HCT116 (cell line): Measurements from ENCODE around the gene ADPRS. TPM values are rescaled to one million over a fixed set of nuclear protein-coding genes. Genes with fewer than 3 reads are reported as not detected.

Experiments
- ATAC-seq: fragments of 200-7000 bp; cut with Tn5 transposase; 2 replicates; pipeline ENCODE4 v1.9.1; 2020; ENCODE audit warnings: mild to moderate bottlenecking, moderate library complexity
- BruUV-seq: library from RNA; stranded (reverse); fragments of 400-500 nt; replicated peaks from 2 replicates; lab custom pipeline; 2021; lab: Mats Ljungman, UMichigan
- CTCF ChIA-PET: fragments of 300-600 bp; sonication (Branson Sonifier 250); formaldehyde crosslinking; loops from one replicate; lab custom pipeline; 2021; ENCODE audit warnings: antibody characterized with exemption; lab: Charles Lee
- POLR2A ChIA-PET: fragments of 300-600, 350-600 bp; sonication (Branson Sonifier 250); formaldehyde crosslinking; loops from one replicate; lab custom pipeline; 2021; ENCODE audit warnings: antibody characterized with exemption; lab: Charles Lee
- RAD21 ChIA-PET, 2 experiments: fragments of 300-600 bp; sonication (Branson Sonifier 250); formaldehyde crosslinking; loops; one replicate each; lab custom pipeline; 2023; ENCODE audit warnings: low total read pairs in 2 of 2; ENCODE audit not compliant: uncharacterized antibody in 2 of 2, unreplicated experiment in 2 of 2, low non-redundant PET in 1 of 2; lab: Charles Lee
- DNase-seq: peaks from one replicate; pipeline ENCODE4 v3.0.0-alpha.2; 2010; ENCODE audit warnings: low read depth, low spot score
- H2AFZ ChIP-seq: fragments of 200-600 bp; shearing (Covaris generic), sonication (generic); 2 replicates; pipeline ENCODE4 v1.6.1; 2017; ENCODE audit warnings: low read depth, mixed run types, mixed read lengths, antibody characterized with exemption, low read length; ENCODE audit not compliant: poor library complexity, severe bottlenecking
- H3K27ac ChIP-seq: 2 replicates; pipeline ENCODE4 v1.5.1; 2012; ENCODE audit warnings: low read depth, low read length
- H3K27me3 ChIP-seq: fragments of 200-600 bp; sonication (generic); 2 replicates; pipeline ENCODE4 v1.6.1; 2016; ENCODE audit warnings: mixed run types, low read length, mixed read lengths; ENCODE audit not compliant: insufficient read depth
- H3K36me3 ChIP-seq, 2 experiments: fragments of 200-500 bp in 1 of 2; fragments of 200-600 bp in 1 of 2; sonication (Bioruptor generic) in 1 of 2; sonication (generic) in 1 of 2; 2 replicates each; pipeline versions ENCODE4 v1.5.1 to v1.6.1; 2014 to 2016; ENCODE audit warnings: low read length in 2 of 2, inconsistent platforms in 1 of 2, mixed read lengths in 1 of 2, mixed run types in 1 of 2; ENCODE audit not compliant: insufficient read depth in 2 of 2, control insufficient read depth in 1 of 2
- H3K4me1 ChIP-seq, 2 experiments: fragments of 200-600 bp in 1 of 2; sonication (generic) in 1 of 2; 2 replicates each; pipeline versions ENCODE4 v1.5.1 to v1.6.1; 2012 to 2017; ENCODE audit warnings: low read length in 2 of 2, inconsistent platforms in 1 of 2, mild to moderate bottlenecking in 1 of 2, mixed read lengths in 1 of 2, mixed run types in 1 of 2, moderate library complexity in 1 of 2; ENCODE audit not compliant: insufficient read depth in 2 of 2, control insufficient read depth in 1 of 2
- H3K4me2 ChIP-seq: fragments of 200-600 bp; sonication (generic); 2 replicates; pipeline ENCODE4 v1.6.1; 2017; ENCODE audit warnings: mixed run types, low read length, mixed read lengths
- H3K4me3 ChIP-seq, 2 experiments: fragments of 200-600 bp in 1 of 2; sonication (generic) in 1 of 2; replicated peaks in 1 of 2; 2 replicates each; pipeline ENCODE4 v1.5.1; 2011 to 2016; ENCODE audit warnings: low read length in 2 of 2, control low read depth in 1 of 2, low read depth in 1 of 2, mild to moderate bottlenecking in 1 of 2, mixed read lengths in 1 of 2, mixed run types in 1 of 2
- H3K79me2 ChIP-seq: fragments of 200-600 bp; sonication (generic); 2 replicates; pipeline ENCODE4 v1.6.1; 2017; ENCODE audit warnings: mild to moderate bottlenecking, mixed run types, low read length, moderate library complexity, mixed read lengths; ENCODE audit not compliant: insufficient read depth
- H3K9ac ChIP-seq: fragments of 200-600 bp; sonication (generic); 2 replicates; pipeline ENCODE4 v1.6.1; 2016; ENCODE audit warnings: low read length, mixed read lengths
- H3K9me2 ChIP-seq: fragments of 200-600 bp; sonication (generic), shearing (Covaris generic); 2 replicates; pipeline ENCODE4 v1.6.1; 2017; ENCODE audit warnings: mixed run types, mild to moderate bottlenecking, moderate library complexity; ENCODE audit not compliant: insufficient read depth
- H3K9me3 ChIP-seq, 2 experiments: fragments of 200-500 bp in 1 of 2; fragments of 200-600 bp in 1 of 2; sonication (Bioruptor generic) in 1 of 2; sonication (generic) in 1 of 2; 2 replicates each; pipeline ENCODE4 v1.6.1; 2014 to 2017; ENCODE audit warnings: low read length in 2 of 2, mixed read lengths in 2 of 2, inconsistent platforms in 1 of 2, low read depth in 1 of 2, mild to moderate bottlenecking in 1 of 2, mixed run types in 1 of 2, moderate library complexity in 1 of 2; ENCODE audit not compliant: control insufficient read depth in 1 of 2, insufficient read depth in 1 of 2
- H4K20me1 ChIP-seq: fragments of 200-600 bp; sonication (generic), shearing (Covaris generic); 2 replicates; pipeline ENCODE4 v1.6.1; 2017; ENCODE audit warnings: mixed run types, mild to moderate bottlenecking, moderate library complexity; ENCODE audit not compliant: insufficient read depth
- CBX3 ChIP-seq: IDR thresholded peaks from 2 replicates; pipeline ENCODE4 v1.6.1; 2012; ENCODE audit warnings: low read depth
- CEBPB ChIP-seq: IDR thresholded peaks from 2 replicates; pipeline ENCODE4 v1.6.1; 2012; ENCODE audit warnings: low read depth
- EGR1 ChIP-seq: IDR thresholded peaks from 2 replicates; pipeline ENCODE4 v1.6.1; 2012; ENCODE audit warnings: low read depth
- ELF1 ChIP-seq: IDR thresholded peaks from 2 replicates; pipeline ENCODE4 v1.6.1; 2012; ENCODE audit warnings: low read depth, borderline replicate concordance
- EZH2 ChIP-seq: fragments of 200-600 bp; sonication (generic); IDR thresholded peaks from 2 replicates; pipeline ENCODE4 v1.6.1; 2017; ENCODE audit warnings: antibody characterized with exemption, mixed run types
- FOSL1 ChIP-seq: IDR thresholded peaks from 2 replicates; pipeline ENCODE4 v1.6.1; 2012; ENCODE audit warnings: low read depth
- POLR2A ChIP-seq: IDR thresholded peaks from 2 replicates; pipeline ENCODE4 v1.7.0; 2011; ENCODE audit warnings: borderline replicate concordance; ENCODE audit not compliant: insufficient read depth, insufficient read length; ENCODE audit errors: extremely low read depth
- POLR2AphosphoS5 ChIP-seq: IDR thresholded peaks from 2 replicates; pipeline ENCODE4 v1.6.1; 2011; ENCODE audit warnings: mild to moderate bottlenecking, low read depth, low read length, moderate library complexity
- SIN3A ChIP-seq: IDR thresholded peaks from 2 replicates; pipeline ENCODE4 v1.6.1; 2012; ENCODE audit warnings: low read depth
- SP1 ChIP-seq: IDR thresholded peaks from 2 replicates; pipeline ENCODE4 v1.6.1; 2012; ENCODE audit warnings: low read depth
- SRF ChIP-seq: IDR thresholded peaks from 2 replicates; pipeline ENCODE4 v1.6.1; 2012; ENCODE audit warnings: low read depth
- TCF7L2 ChIP-seq: IDR thresholded peaks from 2 replicates; pipeline ENCODE4 v1.7.0; 2011; ENCODE audit warnings: borderline replicate concordance, inconsistent platforms; ENCODE audit not compliant: insufficient read depth, insufficient read length; ENCODE audit errors: extremely low read depth
- ZFX ChIP-seq: fragments of 450-650 bp; IDR thresholded peaks from 2 replicates; pipeline ENCODE4 v1.6.1; 2017
- ZNF274 ChIP-seq: fragments of 200-500 bp; sonication (Bioruptor generic); IDR thresholded peaks from 2 replicates; pipeline ENCODE4 v1.6.1; 2014; ENCODE audit warnings: mild to moderate bottlenecking, low read depth, low read length, inconsistent platforms
- intact Hi-C: fragments of 100-400 bp; cut with micrococcal nuclease; formaldehyde crosslinking; loops from 2 replicates; pipeline ENCODE4 v1.10.0; 2022
- total RNA-seq: library from RNA; stranded (reverse); gene quantifications from one replicate; pipeline ENCODE4 v1.2.1, GENCODE V29; 2021; ENCODE audit not compliant: unreplicated experiment
- TF ChIP-seq, protein P1 (sequence below), 3 experiments: fragments of 200-600 bp in 1 of 3; sonication (generic) in 1 of 3; IDR thresholded peaks in 2 of 3; conservative IDR thresholded peaks in 1 of 3; 2 replicates each; pipeline ENCODE4 v1.5.1; 2012 to 2017; ENCODE audit warnings: low read depth in 2 of 3, low read length in 2 of 3, antibody characterized with exemption in 1 of 3, borderline replicate concordance in 1 of 3, control low read depth in 1 of 3, mild to moderate bottlenecking in 1 of 3, mixed read lengths in 1 of 3, mixed run types in 1 of 3, moderate library complexity in 1 of 3; ENCODE audit not compliant: insufficient read depth in 1 of 3
- TF ChIP-seq, protein P2 (sequence below): IDR thresholded peaks from 2 replicates; pipeline ENCODE4 v1.6.1; 2012

The ADPRS gene
- total RNA-seq, 1 experiment from 2014 or later: 28.2 TPM

DNA sequence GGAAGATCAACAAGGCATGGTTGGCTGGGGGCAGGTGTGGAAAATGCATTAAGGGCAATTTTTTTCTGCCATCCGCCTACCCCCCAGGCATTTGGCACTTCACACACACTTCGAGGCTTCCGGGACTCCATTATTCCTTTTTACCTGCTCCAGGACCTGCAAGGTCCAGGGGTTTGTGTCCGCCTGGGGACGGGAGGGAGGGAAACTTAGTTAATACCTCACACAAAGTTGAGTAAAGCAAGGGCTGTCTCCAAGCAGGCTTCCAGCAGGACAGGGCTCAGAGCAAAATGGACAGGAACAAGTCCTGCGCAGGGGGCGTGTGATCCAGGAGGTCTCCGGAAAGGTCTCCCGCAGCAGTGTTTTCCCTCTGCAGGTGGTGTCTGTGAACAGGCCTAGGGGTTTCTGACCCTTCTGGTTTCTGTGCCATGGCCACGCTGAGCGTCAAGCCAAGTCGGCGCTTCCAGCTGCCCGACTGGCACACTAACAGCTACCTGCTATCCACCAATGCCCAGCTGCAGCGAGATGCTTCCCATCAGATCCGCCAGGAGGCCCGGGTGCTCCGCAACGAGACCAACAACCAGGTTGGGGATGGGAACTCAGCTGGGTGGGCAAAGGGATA lies 4.1 kb upstream of the ADPRS start:
- ChIA-PET CTCF (no interaction called here), RAD21 (no interaction called here), POLR2A (no interaction called here)
- Histone ChIP-seq H3K9me2 (no peaks in the 10 kb centered on the region), H3K9me3 (no peaks in the 10 kb centered on the region), H2AFZ (no peak overlapping the region), H3K4me2 (no peak overlapping the region), H3K27ac (no peak overlapping the region), H3K9ac (no peak overlapping the region), H3K27me3 (no peaks in the 10 kb centered on the region), H3K4me3 (no peak overlapping the region), H4K20me1 (no peaks in the 10 kb centered on the region), H3K79me2 (peaks cover 8% of the 10 kb centered on the region)
- no peak for DNase-seq
- no peak for ATAC-seq
- TF ChIP-seq POLR2AphosphoS5: no peak
- TF ChIP-seq SP1: no peak
- TF ChIP-seq TCF7L2: no peak
- no peak for TF ChIP-seq POLR2A
- TF ChIP-seq, protein P1, sequence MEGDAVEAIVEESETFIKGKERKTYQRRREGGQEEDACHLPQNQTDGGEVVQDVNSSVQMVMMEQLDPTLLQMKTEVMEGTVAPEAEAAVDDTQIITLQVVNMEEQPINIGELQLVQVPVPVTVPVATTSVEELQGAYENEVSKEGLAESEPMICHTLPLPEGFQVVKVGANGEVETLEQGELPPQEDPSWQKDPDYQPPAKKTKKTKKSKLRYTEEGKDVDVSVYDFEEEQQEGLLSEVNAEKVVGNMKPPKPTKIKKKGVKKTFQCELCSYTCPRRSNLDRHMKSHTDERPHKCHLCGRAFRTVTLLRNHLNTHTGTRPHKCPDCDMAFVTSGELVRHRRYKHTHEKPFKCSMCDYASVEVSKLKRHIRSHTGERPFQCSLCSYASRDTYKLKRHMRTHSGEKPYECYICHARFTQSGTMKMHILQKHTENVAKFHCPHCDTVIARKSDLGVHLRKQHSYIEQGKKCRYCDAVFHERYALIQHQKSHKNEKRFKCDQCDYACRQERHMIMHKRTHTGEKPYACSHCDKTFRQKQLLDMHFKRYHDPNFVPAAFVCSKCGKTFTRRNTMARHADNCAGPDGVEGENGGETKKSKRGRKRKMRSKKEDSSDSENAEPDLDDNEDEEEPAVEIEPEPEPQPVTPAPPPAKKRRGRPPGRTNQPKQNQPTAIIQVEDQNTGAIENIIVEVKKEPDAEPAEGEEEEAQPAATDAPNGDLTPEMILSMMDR (IDR thresholded peaks at IDR 0.05 in 2 of 3, conservative IDR thresholded peaks at IDR 0.05 in 1 of 3; ENCODE audit: borderline replicate concordance in 1 of 3, insufficient read depth in 1 of 3, low read depth in 2 of 3, low read length in 2 of 3): no peak
- TF ChIP-seq ZNF274: no peak
- no peak for TF ChIP-seq EZH2
- TF ChIP-seq CEBPB: no peak
- TF ChIP-seq ZFX: no peak
- TF ChIP-seq, protein P2, sequence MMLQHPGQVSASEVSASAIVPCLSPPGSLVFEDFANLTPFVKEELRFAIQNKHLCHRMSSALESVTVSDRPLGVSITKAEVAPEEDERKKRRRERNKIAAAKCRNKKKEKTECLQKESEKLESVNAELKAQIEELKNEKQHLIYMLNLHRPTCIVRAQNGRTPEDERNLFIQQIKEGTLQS: no peak
- TF ChIP-seq CBX3: no peak
- TF ChIP-seq SRF: no peak
- no peak for TF ChIP-seq FOSL1
- no peak for TF ChIP-seq ELF1
- no peak for TF ChIP-seq EGR1
- no peak for TF ChIP-seq SIN3A
- TF ChIP-seq, all 23 proteins: peak for 0
- Histone ChIP-seq H3K4me1 (peaks cover 0 to 12% of the 10 kb centered on the region in 2 experiments; a peak in 2 of 4 replicates), H3K36me3 (no peaks in the 10 kb centered on the region)
- intact Hi-C loops: loop anchor here (10.0 kb wide), 1 partner anchor 230 kb away; no protein-coding TSS in a partner anchor
- no TSS peak for BruUV-seq
